NCI-H2227 (cell line): ENCODE data around the gene RAMACL.

Experiments used
- DNase-seq: peaks from one replicate; lab custom pipeline; 2025; ENCODE audit not compliant: unreplicated experiment; lab: John Stamatoyannopoulos, UW

Gene RAMACL

DNA sequence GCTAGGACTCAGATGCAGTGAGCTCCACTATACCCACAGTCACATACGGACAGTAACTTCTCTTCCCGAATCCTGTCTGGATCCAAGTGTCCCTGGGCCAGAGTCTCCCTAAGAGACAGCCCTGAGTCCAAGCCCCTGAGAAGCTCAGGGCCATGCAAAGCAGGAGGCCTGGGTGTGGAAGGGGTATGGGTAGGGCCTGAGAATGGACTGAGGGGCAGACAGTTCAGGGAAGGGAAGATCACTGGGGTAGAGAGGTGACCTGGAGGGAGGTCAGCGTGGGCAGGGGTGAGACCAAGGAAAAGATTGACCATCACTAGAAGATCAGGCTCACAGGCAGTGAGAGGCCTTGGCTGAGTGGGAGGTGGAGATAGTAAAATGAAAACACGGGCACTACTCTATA is 31.8 kb upstream of the RAMACL start:
- DNase-seq: no peak

DNA sequence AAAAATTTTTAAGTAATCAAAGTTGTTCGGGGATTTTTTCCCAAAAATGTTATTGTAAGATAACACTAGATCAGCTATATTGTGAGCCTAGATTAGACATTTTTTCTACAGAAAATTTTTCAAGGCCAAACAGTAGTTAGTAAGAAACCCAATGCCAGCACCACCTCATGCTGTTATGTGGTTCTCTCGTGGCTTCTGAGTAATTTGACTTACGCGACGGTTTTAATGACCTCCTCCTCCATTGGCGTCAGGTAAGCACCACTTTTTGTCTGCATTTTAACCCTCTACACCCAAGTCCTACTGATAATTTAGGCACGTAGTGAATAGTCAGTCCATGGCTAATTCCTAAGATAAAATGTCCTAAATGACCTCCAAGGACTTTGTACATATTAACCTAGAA is 30.9 kb upstream of the RAMACL start:
- no peak for DNase-seq

DNA sequence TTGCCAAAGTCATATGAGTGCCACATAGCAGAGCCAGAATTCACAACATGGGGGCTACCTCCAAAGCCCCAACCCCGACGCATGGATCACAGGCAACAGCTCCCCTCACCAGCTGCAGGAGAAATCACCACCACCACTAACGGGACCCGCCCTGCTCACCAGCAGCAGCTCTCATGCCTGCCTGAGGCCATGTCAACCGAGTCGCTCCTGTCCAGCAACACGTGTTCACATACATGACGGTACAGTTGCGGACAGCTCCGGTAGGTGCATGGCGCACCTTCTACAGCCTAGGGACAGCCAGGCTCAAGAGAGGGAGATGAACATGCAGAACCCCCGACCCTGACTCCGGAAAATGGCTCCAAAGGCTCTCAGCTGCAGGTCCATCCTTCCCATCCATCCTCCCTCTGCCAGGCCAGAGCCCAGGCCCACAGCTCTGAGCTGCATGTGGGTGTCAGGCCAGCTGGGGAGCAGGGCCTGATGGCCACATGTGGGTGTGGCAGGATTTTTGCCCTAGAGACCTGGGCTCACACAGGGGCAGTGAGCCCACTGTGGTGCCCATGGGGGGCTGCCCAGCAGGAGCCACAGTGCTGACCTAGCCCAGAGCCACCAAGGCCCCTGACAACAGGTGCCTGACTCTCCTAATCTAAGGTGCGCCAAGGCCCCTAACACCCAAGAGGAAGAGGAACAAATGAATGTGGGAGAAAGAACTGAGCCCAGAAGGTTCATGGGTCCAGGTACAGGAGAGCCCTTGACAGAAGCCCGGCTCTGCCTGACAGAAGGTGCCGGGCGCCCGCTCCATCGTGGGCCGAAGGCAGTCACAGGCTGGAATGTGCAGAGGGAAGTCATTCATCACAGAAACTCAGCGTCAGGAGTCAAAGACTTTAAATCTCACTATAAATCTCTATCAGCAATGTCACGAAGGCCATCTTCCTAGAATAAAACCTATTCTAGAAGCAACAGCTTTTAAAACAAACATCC is 30.1 kb upstream of the RAMACL start:
- no peak for DNase-seq

DNA sequence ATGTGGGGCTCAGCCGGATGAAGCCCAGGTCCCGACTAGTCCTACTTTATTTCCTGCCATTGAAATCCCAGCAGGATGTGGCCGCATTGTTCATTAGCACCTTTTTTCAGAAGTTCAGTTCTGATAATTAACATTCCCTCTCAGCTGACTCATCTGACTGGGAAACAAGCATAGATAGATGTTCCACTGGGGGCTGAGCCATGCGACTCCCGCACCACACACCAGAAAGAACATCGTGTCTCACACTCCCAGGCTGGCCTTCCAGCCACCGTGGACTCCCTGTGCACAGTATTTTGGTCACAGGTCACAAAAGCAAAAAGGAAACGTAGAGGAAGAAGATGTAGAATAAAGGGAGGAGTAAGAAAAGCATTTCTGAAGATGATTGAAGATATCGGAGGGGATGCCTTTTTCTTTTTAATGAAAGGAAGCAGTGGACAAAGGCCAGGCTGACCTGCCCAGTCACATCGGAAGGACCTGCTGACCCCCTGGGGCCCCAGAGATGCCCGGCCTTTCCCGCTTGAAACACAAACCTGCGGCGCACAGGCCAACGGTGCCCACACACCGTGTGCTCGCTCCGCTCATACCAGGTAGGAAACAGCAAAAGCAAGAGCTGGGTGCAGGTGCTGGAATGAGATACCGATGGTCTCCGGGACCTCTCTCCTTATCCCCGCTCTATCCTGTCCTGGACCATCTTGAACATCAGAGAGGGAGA is 28.7 kb upstream of the RAMACL start:
- DNase-seq: no peak

DNA sequence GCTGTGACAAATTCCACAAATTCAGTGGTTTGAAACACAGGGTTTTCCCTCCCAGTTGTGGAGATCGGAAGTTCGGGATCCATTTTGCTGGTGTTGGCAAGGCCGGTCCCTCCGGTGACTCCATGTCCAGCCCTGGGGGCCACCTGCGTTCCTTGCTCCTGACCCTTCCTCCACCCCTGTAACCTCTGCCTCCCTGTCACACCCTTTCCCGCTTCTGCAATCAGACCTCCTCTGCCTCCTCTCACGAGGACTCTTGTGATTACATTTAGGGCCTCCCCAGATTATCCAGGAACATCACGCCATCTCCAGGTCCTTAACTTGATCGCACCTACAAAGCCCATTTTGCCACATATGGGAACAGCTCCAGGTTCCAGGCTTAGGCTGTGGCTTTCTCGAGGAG is 28.1 kb upstream of the RAMACL start:
- DNase-seq: no peak

DNA sequence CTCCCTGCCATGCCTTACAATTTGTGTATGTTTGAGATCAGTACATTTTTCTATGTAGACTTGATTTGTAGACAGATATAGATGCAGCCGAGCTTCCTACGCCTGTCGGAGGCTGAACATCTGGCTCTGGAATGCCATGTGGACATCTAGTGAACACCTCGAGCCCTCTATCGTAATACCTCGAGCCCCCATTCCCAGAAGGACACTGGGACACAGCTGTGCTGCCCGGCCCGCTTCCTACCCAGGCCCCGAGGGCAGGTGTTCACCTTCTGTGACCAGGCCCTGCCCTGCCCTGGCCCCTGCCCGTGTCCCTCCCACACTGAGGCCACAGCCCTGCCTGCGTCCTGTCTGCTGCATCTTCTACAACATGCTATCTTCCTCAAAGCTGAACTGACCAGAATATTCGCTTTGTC is 27.7 kb upstream of the RAMACL start:
- DNase-seq: no peak

DNA sequence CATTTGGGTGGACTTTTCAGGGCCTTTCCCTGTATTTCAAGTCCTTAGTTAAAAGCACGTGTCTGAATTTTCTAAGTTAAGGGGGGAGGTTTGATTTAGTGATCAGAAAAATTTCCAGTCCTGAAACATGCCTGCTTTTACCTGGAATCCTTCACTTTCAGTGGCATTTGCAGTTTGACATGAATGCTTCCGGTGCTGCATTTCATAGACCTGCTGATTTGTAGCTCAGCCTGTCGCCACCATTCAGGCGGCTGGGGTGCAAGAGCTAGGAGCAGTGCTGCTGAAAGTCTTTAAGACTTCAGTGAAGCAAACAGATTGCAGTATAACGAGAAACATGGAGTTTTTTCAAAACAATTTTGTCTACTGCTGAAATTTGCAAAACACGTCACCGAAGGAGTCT is 26.5 kb upstream of the RAMACL start:
- DNase-seq: no peak

DNA sequence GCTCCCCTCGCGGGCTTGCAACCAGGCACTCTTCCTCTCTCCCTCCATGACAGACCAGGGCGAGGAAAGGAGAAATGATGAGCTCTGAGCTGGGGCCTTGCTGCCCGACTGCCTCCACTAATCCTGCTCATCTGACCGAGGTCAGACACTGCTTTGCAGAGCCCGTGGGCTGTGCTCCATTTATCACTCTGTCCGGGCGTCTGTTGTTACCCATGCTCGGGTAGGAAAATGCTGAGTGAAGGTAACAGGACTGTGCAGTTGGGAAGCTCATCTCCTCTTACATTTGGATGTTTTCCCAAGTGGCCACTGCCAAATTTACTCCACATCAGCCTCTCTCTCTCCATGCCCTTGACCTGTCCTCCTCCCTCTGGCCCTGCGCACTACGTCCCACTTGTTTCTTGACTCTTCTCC is 26.0 kb upstream of the RAMACL start:
- DNase-seq: no peak

DNA sequence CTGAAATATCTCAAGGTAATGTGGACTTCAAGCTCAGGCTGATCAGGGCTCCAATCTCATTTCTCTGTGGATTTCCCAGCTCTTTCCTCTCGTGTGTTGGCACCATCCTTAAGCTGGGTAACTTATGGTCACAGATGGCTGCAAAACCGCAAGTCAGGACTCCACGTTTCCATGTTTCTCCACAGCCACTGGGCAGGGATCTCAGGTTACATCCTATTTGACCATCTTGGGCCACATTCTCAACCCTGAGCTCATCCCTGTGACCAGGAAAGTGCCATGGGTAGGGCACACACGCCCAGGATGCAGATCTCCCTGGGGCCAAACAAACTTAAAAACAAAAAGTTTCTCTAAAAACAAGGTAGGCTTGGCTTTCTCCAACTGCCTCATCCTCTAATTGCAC is 25.2 kb upstream of the RAMACL start:
- no peak for DNase-seq

DNA sequence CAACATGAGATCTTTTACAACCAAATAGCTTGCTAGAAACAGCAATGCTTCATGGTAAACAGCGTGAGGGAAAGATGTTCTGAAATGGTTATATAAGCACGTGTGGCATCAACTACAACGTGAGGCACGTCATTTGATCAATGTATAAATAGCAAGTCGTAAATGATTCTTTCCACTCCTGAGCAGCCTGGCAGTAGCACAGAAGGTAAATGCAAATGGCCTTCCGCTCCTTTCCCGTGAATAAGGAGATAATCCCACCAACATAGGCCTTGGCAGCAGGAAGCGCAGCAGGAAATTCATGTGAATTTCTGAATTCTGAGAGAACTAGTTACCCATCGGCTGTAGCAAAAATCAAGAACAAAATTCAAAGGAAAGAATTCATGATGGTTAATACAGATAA is 23.6 kb upstream of the RAMACL start:
- DNase-seq: no peak

DNA sequence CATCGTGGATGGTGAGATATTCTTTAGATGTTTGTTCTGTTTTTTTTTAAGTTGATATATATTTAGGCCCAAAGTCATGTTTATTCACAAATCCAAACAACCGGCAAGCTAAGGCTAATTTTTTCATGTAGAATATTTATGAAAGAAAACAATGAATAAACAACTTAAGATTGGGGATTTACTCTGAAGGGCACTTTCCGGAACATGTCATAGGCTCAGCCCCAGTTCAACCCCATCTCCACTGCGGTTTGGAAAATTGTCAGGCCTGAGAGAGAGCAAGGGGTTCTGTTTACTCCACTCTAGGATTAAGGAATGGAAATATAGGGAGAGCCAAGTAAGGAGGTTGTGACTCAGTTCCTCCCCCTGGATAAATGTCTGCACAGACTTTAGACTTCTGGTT is 22.3 kb upstream of the RAMACL start:
- no peak for DNase-seq

DNA sequence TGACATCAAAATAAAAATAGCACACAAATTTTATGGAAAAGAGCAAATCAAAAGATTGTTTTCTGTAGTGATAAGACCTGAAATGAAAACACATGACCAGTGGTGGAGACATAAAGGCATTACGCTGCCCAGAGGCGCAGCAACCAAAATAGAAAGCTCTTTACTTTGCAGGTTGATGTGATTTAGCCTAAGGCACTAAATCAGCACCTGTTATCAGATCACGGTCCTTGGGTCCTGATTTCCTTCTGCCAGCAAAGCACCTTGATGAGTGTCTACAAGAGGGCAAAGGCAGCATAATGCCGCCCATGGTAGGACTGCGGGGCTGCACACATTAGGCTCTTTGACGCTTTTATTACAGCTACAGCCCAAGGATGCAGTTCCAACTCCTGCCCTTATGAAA is 19.3 kb upstream of the RAMACL start:
- no peak for DNase-seq

DNA sequence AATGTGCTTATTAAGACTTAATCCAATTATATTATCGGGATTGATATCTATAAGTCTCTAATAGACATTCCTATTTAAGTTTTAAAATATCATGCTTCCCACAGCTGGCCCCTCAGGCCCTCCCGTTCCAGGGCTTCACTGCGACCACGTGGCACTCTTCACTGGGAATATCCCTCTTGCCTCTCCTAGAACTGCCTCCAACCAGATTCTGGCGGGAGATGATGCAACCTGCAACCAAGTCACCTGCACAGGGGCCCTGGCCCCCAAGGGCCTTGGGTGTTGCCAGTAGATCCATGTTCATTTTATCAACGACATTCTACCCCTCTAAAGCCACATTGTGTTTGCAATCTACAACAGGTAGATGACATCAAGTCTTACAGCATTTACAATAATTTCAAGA is 18.4 kb upstream of the RAMACL start:
- no peak for DNase-seq

DNA sequence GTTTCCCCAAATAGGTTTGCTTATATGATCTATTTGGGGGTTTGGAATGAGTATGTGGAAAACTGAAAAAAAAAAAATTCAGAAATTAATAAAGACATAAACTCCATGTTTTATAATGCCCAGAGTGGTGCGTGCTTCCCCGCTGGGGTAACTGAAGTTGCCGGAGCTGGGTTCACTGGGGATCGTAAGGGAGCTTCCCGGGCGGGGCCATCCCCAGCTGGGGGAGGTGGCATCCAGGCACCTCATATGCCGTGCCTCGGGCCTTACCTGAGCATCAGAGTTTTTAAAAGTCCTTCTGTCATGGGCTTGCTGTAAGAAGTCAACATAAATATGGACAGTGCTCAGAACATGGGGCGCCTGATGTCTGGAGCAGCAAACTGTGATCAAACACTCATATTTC is 17.9 kb upstream of the RAMACL start:
- no peak for DNase-seq

DNA sequence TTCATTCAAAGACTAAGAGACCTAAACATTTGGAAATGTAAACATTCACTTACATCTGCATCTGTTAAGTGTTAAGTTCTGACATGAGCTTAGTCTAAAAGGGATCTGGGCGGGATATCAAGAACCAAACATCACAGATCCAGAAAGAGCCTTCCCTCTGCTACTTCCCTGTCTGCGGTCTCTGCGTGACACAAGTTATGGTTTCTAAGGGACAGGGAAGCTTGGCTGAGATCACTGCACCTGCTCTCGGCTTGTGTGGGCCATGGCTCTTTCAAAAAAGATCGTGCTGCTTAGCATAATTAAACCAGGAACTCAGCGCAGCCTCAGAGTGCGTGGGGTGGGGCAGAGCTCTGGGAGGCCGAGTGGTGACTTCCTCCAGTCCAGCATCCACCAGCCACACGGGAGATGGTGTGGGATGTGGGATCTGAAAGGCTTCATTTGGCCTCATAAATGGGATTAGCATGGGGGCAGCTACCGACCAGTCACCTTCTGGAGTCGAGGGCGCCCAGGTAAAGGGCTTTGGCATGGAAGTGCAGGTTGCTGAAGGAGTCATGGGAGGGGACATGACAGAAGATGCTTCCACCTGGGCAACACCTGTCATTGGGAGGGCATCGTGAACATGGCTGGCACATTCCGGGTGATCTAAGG is 16.7 kb upstream of the RAMACL start:
- DNase-seq: no peak

DNA sequence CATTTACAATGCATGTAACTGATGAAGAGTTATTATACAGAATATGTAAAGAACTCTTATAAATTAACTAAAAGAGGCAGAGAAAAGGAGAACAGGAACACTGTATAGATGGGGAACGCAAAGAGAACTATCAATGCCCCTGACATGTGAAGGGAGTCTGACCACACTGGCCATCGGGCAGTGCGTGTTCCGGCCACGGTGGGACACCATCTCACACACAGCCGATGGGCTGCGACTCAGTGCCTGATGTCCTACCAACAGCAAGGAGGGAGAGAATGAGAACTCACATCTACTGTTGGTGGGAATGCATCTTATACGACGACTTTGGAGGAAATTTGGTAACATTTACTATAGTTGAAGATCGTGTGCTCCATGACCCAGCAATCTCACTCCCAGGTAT is 15.5 kb upstream of the RAMACL start:
- no peak for DNase-seq

DNA sequence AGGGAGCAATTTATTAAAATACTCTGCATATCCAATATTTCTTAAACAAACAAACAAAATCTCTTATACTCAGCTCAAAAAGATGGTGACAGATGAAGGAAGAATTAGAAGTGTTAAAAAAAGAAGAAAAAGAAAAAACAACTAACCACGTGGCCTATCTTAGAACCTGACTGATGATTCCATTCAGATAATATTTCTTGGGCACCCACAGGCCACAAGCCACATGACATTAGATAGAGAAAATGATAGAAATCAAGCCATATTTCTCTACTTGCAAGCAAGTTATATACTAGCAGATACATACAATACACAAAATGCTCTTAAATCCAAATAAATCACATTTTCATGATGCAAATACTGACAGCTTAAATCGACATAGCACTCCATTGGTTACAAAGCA is 14.5 kb upstream of the RAMACL start:
- DNase-seq: no peak

DNA sequence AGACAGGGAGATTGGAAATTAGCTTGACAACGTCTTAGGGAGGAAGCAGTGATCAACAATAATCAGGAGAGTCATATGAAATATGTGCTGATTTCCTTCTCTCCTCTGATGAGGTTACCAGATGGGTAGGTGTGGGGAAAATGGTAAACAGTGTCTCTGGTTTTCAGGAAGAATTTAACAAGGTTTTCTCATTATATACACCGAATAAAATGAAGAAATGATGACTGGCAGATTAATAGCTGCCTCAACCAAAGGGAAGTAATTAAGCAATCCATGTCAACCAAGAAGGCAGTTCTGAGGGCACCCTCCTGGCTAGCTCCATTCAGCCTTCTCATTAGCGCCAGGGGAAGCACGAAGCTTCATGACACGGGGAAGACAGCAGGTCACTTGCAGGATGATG is 12.7 kb upstream of the RAMACL start:
- no peak for DNase-seq

DNA sequence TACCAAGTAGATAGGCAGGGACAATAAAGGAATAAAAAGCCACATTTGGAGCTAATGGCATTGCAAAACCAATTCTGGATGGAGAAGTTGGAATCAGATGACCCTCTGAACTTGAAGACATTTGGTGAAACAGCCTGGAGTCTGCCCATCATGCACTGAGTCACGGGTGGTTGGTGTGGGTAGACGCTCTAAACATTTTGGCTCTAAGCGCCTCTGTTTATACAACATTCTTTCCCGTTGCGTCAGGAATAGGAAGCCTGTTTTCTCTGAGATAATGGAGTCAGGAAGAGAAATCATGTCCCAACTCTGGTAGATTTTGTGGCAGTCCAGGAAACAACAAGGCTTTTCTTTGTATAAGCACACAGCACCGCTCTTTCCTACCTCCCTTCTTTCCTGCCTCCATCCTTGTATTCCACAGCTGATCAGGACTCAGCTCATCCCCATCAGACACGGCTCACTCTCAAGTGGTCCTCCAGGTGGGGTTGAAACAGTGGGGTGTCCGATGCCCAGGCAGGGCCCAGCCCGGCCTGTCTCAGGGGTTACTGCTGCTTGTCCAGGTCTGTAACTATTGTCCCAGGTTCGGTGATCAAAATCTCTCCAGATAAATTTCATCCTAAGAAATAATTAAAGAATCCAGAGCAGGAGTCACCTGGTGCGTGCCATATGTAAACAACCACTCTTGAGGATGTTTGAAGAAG is 12.1 kb upstream of the RAMACL start:
- peak; percentile 19 for DNase-seq

DNA sequence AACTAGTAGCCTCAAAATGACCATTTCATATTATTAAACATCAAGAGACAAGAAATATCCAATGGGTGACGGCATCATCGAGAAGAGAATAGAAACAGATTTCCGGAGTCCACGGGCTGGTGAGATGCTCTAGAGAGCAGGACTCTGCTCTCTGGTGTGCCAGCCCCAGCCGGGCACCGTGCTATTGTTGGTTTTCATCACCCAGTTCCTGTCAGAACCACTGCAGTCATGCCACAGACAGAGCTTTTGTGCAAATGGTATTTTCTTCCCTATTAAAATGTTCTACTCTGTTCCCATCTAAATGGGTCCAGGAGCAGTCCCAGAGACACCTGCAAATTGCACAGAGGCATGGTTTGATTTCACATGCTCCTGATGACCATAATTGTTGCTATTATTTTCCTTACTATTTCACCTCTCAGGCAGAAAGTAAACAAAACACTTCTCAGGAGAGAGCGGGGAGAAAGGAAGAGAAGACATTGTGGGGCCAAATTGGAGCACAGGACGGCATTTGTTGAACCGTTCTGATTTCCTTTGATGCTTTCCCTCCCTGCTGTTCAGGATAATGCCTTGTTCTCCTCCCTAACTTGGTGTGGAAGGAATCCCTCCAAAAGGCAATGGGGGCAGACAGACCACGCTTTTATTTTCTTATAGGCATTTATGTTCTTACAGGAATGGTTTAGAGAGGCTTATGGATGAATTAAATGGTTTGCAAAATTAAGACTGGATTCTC is 11.4 kb upstream of the RAMACL start:
- peak; percentile 49 for DNase-seq
